GM18951 (cell line): ENCODE results near the gene RADIL.

Source experiments
- POLR2A ChIP-seq: IDR thresholded peaks from 4 replicates; pipeline ENCODE4 v1.6.1; 2011; ENCODE audit warnings: mild to moderate bottlenecking; ENCODE audit not compliant: insufficient read length, insufficient read depth; ENCODE audit errors: extremely low read depth
- in situ Hi-C: fragments of 300-500 bp; cut with MboI; formaldehyde crosslinking; loops from one replicate; pipeline ENCODE4 v1.12.0; 2022; ENCODE audit warnings: low sequenced_read_pairs, mixed read lengths, inconsistent platforms; ENCODE audit not compliant: unreplicated experiment

RADIL gene

DNA sequence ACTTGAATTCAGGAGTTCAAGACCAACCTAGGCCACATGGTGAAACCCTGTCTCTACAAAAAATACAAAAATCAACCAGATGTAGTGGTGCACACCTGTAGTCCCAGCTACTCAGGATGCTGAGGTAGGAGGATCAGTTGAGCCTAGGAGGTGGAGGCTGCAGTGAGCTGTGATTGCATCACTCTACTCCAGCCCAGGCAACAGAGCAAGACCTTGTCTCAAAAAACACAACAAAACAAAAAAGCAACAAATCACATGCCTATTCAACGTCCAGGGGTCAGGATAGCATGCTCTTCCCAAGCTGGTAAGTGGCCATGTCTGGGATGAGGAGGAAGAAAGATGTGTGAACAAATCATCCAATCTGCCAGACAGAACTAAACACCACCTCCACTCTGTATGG is 6.2 kb upstream of the RADIL start:
- no peak for TF ChIP-seq POLR2A
- in situ Hi-C loops, result no loop called here

DNA sequence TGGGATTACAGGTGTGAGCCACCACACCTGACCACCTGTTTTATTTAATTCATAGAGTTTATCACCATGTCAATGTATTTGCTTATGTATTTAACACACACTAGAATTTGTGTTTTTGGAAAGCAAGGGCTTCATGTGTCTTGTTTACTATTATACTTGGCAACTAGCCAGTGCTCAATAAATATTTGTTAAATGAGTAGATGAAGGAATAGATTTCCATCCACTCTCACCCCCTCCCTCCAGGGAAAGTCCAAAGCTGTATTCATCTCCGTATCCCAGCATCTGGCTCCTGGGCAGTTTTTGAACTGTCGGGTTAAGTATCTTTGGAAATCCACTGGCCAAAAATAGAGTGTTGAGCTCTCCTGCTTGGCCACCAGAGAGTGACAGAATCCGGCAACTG is 4.6 kb upstream of the RADIL start:
- TF ChIP-seq POLR2A, result no peak
- in situ Hi-C loops, result no loop called here

DNA sequence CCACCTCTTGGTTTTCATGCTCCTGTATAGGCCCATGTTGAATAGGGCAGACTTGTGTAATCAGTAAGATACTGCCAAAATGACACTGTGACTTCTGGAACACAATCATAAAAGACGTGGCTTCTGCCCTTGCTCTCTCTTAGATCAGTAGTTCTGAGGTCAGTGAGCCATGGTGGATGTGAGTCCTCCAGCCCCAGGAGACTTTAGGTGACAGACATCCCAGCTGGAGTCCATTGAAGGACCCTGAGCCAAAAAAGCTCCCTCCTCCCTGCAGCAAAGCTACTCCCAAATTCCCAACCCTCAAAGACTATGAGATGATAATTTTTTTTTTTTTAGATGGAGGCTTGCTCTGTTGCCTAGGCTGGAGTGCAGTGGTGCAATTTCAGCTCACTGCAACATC is 3.2 kb upstream of the RADIL start:
- TF ChIP-seq POLR2A, result no peak
- in situ Hi-C loops, result no loop called here

DNA sequence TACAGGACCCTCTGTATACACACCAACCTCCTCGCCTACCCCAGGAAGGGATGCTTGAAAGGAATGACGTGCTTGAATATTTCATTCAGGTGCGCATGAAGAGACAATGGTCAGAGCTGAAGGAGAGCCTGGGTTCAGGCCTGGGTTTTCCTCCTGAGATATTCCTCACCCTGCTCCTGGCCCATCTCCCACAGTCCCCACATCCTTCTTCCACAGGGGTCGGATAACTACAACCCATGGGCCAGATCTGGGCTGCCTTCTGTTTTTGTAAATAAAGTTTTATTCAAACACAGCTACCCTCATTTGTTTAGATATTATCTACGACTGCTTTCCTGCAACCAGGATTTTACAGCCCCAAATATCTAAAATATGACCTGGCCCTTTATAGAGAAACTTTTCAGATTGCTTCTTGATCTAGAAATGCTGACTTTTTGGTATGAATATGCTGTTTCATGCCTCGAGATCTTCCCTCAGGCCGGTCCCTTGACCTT is 1.8 kb upstream of the RADIL start:
- no peak for TF ChIP-seq POLR2A
- in situ Hi-C loops, result no loop called here

DNA sequence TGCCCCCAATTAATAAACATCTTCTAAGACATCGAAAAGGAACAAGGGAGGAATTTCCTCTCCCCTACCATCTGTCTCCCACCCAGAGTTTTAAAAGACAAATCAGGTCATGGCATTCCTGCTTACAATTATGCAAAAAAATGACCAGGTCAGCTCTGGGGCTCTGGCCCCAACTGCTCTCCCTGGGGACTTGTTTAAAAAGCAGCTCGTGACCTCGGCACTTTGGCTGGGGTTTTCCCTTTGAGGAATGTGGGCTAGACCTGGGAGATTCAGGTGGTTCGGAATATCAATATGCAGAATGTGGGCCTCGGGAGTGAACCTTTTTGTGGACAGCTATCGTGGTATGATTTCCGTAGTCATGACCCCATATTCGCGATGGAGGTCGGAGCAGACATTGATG is 648 bp upstream of the RADIL start:
- in situ Hi-C loops, result no loop called here
- no peak for TF ChIP-seq POLR2A

DNA sequence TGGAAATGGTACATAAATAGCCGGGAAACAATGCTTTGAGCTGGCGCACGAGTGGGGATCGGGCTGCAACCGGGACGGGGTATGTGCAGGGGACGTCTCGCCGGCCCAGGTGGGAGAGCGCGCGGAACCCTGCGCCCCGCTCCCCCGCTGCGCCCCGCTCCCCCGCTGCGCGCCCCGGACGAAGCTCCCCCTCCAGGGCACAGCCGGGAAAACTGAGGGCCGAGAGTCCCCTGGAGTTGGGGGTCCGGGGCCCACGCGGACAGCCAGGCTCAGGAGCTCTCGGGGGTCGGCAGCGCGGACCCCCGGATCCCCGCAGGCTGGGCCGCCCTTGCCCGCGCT is 514 bp downstream of the RADIL start:
- in situ Hi-C loops, result no loop called here
- no peak for TF ChIP-seq POLR2A

DNA sequence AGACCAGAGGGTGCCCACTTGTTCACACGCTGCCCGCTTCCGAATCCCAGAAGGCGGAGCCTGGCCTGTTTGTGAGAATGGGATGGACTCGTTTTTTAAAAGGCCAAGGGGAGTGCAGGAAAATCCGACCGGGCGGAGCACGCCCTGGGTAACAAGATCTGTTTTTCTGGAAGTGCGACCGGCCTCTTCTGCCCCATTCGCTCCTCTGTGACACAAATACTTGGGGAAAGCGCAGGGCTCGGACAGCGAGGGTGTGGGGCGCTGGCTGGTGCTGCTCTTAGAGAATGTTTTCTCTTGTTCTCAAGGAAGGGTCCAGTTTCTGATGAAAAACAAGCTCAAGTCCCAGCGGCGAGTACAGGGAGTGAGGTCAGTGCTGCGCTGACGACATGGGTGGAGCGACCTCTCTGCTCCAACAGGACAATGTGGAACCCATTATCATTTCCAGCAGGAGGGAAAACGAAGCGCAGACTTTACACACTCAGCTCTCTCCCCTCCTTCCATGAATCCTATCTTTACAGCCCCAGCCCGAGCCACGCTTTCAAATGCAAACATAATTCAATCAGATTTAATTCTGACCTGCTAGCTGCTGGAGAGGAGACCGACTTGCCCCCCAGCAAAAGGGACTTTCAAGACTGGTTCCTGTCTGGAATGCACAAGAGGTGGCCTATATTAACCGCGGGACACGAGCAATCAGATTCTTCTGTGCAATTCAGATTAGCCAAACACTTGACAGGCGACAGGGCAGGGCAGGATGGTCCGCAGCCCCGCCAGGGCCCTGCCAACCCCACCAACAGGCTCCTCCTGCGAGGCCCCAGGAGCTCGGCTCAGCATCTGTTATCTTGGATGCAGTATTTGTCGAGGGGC is 1.1 kb downstream of the RADIL start:
- TF ChIP-seq POLR2A, result no peak
- in situ Hi-C loops, result no loop called here

DNA sequence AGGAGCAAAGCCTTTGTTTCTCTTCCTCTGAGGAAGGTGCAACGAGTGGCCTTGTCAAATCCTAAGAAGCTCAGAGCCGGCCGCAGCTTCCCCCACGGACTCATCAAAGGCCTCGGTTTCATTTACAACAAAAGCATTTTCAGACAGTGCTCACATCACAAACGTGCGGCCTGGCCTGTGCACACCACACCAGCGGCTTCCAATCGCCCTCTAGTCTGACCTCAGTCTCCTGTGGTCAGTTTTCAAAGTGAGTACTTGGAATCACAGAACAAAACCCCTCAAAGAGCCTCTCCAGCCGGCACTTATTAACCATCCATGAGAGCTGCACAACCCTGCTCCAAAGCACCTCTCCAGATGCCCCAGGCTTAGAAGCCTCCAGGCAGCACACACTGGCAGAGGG is 3.3 kb downstream of the RADIL start:
- in situ Hi-C loops, result no loop called here
- TF ChIP-seq POLR2A, result no peak

DNA sequence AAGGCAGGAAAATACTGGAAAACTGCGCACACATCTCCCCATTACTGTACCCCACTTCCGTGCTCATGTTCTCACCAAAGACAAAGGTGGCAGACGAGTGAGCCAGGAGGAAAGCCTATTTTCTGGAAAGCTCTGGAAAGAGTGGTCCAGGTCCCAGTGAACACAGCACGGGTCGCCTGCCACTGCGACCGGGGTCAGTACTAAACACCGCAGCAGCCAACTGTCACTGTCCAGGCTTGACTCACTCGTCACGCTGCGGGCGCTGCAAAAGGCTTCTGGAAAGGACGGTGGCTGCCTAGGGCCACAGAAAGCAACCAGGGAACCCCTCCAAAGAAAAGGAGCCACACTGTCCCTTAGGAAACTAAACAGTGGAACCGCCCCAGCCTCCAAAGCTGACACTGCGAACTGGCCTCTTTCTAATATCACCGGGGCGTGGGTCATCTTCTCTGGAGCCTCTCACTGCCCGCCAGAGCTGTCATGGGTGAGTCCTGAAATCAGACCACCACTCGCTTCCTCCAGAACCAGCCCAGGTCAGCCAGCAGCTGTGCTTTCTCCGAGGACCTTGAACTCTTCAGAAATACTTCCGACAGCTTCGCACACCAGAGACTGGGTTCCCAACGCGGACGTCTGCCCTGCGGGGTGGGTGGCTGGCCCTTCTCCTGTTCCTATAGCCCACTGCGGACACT is 4.0 kb downstream of the RADIL start:
- in situ Hi-C loops, result no loop called here
- TF ChIP-seq POLR2A, result no peak

DNA sequence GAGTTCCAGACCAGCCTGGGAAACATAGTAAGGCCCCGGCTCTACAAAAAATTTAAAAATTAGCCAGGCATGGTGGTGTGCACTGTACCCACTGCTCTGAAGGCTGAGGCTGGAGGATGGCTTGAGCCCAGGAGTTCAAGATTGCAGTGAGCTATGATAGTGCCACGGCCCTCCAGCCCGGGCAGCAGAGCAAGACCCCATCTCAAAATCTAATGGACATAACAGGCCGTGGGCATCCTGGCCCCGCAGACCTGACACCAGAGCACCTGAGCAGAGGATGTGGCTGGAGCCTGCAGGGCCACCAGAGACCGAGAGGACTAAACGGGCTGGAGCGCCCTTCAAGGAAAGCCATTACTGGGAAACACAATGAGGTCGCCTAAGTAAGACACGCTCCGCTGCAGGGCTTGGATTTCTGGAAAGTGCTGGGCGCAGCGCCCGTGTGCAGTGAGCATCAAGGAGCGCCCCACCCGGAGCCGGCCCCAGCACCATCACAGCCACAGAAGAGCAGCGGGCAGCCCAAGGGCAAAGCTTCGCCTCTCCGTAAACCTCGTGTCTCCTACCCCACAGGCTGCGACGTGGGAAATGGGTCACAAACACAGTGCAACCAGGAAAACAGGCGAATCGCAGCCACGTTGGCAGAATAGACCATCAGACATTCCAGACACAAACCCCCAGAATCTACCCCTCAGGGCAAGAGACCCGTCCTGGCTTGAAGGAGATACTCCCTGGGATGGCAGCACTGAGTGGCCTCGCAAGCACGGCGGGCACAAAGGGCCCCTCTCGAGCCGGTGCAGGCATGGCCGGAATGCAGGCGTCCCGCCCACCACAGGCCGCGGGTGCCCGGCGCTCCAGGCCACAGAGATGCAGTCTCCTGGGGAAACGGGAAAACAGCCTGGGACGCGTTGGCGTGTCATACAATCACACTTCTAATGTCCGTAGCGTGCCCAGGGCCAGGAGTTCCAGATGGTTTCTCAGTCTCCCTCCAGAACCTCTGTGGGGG is 4.9 kb downstream of the RADIL start:
- no peak for TF ChIP-seq POLR2A
- in situ Hi-C loops, result no loop called here

DNA sequence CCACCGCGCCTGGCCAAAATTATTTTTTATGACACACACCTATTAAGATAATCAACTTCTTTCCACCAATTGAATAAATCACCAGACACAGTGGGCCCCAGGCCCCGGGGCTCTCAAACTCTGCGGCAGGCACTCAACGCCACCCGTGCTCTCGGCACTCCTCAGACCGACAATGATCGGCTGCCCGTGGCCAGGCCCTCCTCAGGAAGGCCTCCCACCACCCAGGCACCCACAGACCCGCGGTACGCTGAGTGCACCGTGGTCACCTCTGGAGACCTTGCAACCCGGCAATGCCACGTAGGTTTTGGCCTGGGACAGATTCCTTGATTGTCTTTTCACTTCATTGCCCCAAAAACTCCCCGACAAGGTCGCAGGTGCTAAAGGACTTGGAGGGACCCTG is 6.9 kb downstream of the RADIL start:
- in situ Hi-C loops, result no loop called here
- TF ChIP-seq POLR2A, result no peak

DNA sequence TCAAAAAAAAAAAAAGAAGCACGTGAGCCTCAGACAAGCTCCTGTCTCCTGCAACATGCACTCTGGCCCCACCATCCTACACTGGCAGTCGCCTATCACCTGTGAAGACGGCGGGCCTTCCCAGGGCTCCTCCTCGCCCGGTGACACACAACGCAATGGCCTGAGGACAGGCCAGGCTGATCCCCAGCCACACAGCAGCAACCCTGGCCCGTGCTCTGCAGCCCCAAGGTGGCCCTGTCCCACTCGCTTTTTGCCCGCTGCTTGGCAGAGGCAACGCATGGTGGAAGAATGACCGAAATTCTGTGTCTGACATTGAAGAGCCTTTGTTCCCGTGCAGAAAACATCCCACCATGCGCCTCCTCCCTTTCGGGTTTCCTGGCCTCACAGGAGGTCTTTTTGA is 8.1 kb downstream of the RADIL start:
- in situ Hi-C loops, result no loop called here
- no peak for TF ChIP-seq POLR2A

DNA sequence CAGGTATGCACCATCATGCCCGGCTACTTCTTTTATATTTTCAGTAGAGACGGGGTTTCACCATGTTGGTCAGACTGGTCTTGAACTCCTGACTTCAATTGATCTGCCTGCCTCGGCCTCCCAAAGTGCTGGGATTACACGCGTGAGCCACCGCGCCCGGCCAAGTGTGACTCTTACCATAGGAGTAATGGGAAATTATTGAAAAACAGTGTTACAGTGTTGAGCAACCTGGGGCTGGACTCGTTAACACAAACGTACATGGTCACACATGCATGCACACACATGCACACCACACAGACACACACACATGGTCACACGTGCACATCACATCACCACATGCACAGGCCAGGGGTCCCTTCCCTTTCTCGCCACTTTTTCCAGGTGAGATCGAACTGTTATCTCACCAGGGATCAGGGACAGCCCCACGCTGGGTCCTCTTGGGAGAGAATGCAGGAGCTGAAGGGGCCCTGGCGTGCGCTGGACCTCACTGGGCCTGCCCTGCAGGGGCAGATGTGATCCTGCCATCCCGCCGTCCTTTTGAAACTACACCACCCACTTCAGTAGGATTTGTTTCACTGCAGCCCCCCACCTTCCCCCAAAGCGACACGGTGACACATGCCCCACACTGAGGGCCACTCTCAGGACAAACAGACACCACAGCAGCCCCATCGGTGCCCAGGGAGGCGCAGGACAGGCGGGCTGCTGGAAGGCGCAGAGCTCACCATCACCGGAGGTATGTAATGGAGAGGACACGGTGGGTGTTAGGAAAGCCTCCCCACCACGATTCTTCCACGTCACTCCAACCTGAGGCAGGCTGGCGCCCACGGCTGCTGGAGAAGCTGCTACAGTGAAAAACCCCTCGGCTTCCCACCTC is 10.2 kb downstream of the RADIL start:
- in situ Hi-C loops, result loop anchor here (25.0 kb wide), 1 partner anchor 214 kb away; no protein-coding TSS in a partner anchor

More for the DNA sequence above, 10.2 kb downstream of the RADIL start:
- no peak for TF ChIP-seq POLR2A
